ENCODE measurements around the gene PROX2.

PROX2 gene

GRCh38 chr14:74875941-74876913 is at the start of gene PROX2:
PROX2 (minus strand) TSS chr14:74876145; CDS start chr14:74863834, 12,311 bp downstream.
- ATAC-seq: peak; percentile 53
- DNase-seq: peak; percentile 47

- no peak for DNase-seq
- ATAC-seq: no peak
Measured at GRCh38 chr14:74924061-74924460, 48.1 kb upstream of the PROX2 start.

- peak; percentile 94 for ATAC-seq
- peak; percentile 77 for DNase-seq
Measured at GRCh38 chr14:74922752-74923401, 46.9 kb upstream of the PROX2 start, which contains the start of gene RPS6KL1. RPS6KL1 (minus strand) TSS chr14:74923260; CDS start chr14:74921541, 1,719 bp downstream.

- DNase-seq (no peak), ATAC-seq (no peak)
Measured at GRCh38 chr14:74921987-74922751, 46.2 kb upstream of the PROX2 start.

GRCh38 chr14:74921053-74921620 is 45.2 kb upstream of the PROX2 start:
- ATAC-seq (no peak), DNase-seq (no peak)

GRCh38 chr14:74920281-74920680 is 44.3 kb upstream of the PROX2 start:
- no peak for DNase-seq
- ATAC-seq: no peak

GRCh38 chr14:74919421-74920165 is 43.6 kb upstream of the PROX2 start:
- no peak for DNase-seq
- no peak for ATAC-seq

- ATAC-seq: no peak
- DNase-seq: no peak
Measured at GRCh38 chr14:74918380-74918779, 42.4 kb upstream of the PROX2 start.

- ATAC-seq (no peak), DNase-seq (no peak)
Measured at GRCh38 chr14:74917646-74918081, 41.7 kb upstream of the PROX2 start.

- DNase-seq (no peak), ATAC-seq (no peak)
Measured at GRCh38 chr14:74917178-74917543, 41.2 kb upstream of the PROX2 start.

GRCh38 chr14:74915826-74916225 is 39.9 kb upstream of the PROX2 start:
- DNase-seq (no peak), ATAC-seq (no peak)

- DNase-seq (no peak), ATAC-seq (no peak)
Measured at GRCh38 chr14:74915426-74915825, 39.5 kb upstream of the PROX2 start.

GRCh38 chr14:74913986-74914573 is 38.1 kb upstream of the PROX2 start:
- ATAC-seq: no peak
- no peak for DNase-seq

GRCh38 chr14:74913393-74913910 is 37.5 kb upstream of the PROX2 start:
- DNase-seq: no peak

GRCh38 chr14:74912801-74913200 is 36.9 kb upstream of the PROX2 start:
- DNase-seq: no peak
- no peak for ATAC-seq

More at GRCh38 chr14:74913393-74913910, 37.5 kb upstream of the PROX2 start:
- ATAC-seq: no peak

- DNase-seq (no peak), ATAC-seq (no peak)
Measured at GRCh38 chr14:74912111-74912510, 36.2 kb upstream of the PROX2 start.

GRCh38 chr14:74911704-74912103 is 35.8 kb upstream of the PROX2 start:
- ATAC-seq (no peak), DNase-seq (no peak)

- ATAC-seq (no peak), DNase-seq (no peak)
Measured at GRCh38 chr14:74911221-74911620, 35.3 kb upstream of the PROX2 start.

- no peak for DNase-seq
- no peak for ATAC-seq
Measured at GRCh38 chr14:74910556-74910955, 34.6 kb upstream of the PROX2 start.

GRCh38 chr14:74909911-74910310 is 34.0 kb upstream of the PROX2 start:
- DNase-seq (no peak), ATAC-seq (no peak)

- no peak for ATAC-seq
- no peak for DNase-seq
Measured at GRCh38 chr14:74909501-74909900, 33.6 kb upstream of the PROX2 start.

Measured in stimulated activated naive CD8-positive, alpha-beta T cell treated with anti-CD3 and anti-CD28 coated beads, Interleukin-15, Interleukin-2, amounts not matched to agents 100 U/mL and 50 U/mL, for 24 hours (primary cell).